ENCODE data around the gene TMEM245. TPM values are rescaled to one million over a fixed set of nuclear protein-coding genes. Genes with fewer than 3 reads are reported as not detected.

Gene TMEM245
- total and polyA plus RNA-seq, 2 donors (not counting 1 experiment from before 2014, with no cell fraction given), result 6.3 to 34.3 TPM

DNA sequence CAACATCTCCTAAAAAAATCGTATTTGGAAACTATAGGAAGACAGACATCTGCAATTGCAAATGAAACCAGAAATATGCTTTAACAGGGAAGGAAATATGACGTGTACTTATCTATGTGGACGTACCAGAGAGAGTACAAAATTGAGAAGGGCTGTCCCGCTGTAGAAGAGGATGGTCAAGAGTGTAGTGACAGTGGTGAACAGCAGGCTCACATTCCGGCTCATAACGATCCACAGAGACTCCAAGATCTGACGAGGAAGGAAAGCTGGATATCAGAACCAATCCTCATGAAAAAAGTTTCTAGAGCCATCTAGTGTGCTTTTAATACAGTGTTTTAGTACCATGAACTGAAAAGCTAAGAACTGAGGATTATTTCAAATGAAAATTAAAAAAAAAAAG is 69.3 kb downstream of the TMEM245 start:
- H3K27me3 ChIP-seq (replicated peaks in 1 of 4; ENCODE audit: control extremely low read depth in 1 of 4, control insufficient read depth in 3 of 4, insufficient read depth in 4 of 4, low read length in 3 of 4), result no peaks in the 10 kb centered on the region
- H3K27ac ChIP-seq (ENCODE audit: low read length in 2 of 2), result no peak overlapping the region
- intact Hi-C loops (cut with micrococcal nuclease), result no loop called here
- no peaks in the 10 kb centered on the region for H3K4me1 Mint-ChIP-seq
- no peak overlapping the region for H3K4me2 ChIP-seq (replicated peaks; ENCODE audit: low read depth, low read length, poor library complexity, severe bottlenecking)
- H3K27ac Mint-ChIP-seq, result no peak overlapping the region
- H3K36me3 ChIP-seq (replicated peaks in 1 of 2; ENCODE audit: control extremely low read depth in 1 of 2, control insufficient read depth in 1 of 2, extremely low read depth in 1 of 2, insufficient read depth in 2 of 2, low read length in 1 of 2), result peaks cover 7 to 52% of the 10 kb centered on the region in 2 experiments
- H3K9me3 ChIP-seq (ENCODE audit: control extremely low read depth in 1 of 3, control insufficient read depth in 2 of 3, insufficient read depth in 1 of 3, low read length in 2 of 3), result no peaks in the 10 kb centered on the region
- no peaks in the 10 kb centered on the region for H3K9me3 Mint-ChIP-seq (ENCODE audit: insufficient read depth)
- TF ChIP-seq EZH2 (IDR thresholded peaks at IDR 0.05; ENCODE audit: borderline replicate concordance, insufficient read depth, low read depth, low read length, poor library complexity, severe bottlenecking), result no peak
- TF ChIP-seq, protein P1, sequence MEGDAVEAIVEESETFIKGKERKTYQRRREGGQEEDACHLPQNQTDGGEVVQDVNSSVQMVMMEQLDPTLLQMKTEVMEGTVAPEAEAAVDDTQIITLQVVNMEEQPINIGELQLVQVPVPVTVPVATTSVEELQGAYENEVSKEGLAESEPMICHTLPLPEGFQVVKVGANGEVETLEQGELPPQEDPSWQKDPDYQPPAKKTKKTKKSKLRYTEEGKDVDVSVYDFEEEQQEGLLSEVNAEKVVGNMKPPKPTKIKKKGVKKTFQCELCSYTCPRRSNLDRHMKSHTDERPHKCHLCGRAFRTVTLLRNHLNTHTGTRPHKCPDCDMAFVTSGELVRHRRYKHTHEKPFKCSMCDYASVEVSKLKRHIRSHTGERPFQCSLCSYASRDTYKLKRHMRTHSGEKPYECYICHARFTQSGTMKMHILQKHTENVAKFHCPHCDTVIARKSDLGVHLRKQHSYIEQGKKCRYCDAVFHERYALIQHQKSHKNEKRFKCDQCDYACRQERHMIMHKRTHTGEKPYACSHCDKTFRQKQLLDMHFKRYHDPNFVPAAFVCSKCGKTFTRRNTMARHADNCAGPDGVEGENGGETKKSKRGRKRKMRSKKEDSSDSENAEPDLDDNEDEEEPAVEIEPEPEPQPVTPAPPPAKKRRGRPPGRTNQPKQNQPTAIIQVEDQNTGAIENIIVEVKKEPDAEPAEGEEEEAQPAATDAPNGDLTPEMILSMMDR (IDR thresholded peaks at IDR 0.05), result no peak
- H2AFZ ChIP-seq (ENCODE audit: insufficient read depth, low read depth, low read length, poor library complexity, severe bottlenecking), result no peak overlapping the region
- 100% methylated on average over 5 of the region's 7 CpGs for WGBS (ENCODE audit: insufficient coverage)
- H3K4me3 ChIP-seq (ENCODE audit: control extremely low read depth in 1 of 5, extremely low read depth in 1 of 5, insufficient read depth in 1 of 5, low read depth in 2 of 5, low read length in 4 of 5), result no peak overlapping the region
- no peaks in the 10 kb centered on the region for H4K20me1 ChIP-seq (ENCODE audit: control insufficient read depth, insufficient read depth, low read length, poor library complexity, severe bottlenecking)
- no peak for ATAC-seq (ENCODE audit: low read depth)
- ChIA-PET POLR2A (no interaction called here), CTCF (no interaction called here)
- no peaks in the 10 kb centered on the region for H3K4me1 ChIP-seq (ENCODE audit: control insufficient read depth in 2 of 2, insufficient read depth in 2 of 2, low read length in 2 of 2)
- H3K9ac ChIP-seq (ENCODE audit: low read length), result no peak overlapping the region
- DNase-seq, result no peak
- no peak overlapping the region for H3K4me3 Mint-ChIP-seq
- no peaks in the 10 kb centered on the region for H3K27me3 Mint-ChIP-seq
- H3K79me2 ChIP-seq (ENCODE audit: control insufficient read depth, insufficient read depth, low read length), result no peaks in the 10 kb centered on the region

DNA sequence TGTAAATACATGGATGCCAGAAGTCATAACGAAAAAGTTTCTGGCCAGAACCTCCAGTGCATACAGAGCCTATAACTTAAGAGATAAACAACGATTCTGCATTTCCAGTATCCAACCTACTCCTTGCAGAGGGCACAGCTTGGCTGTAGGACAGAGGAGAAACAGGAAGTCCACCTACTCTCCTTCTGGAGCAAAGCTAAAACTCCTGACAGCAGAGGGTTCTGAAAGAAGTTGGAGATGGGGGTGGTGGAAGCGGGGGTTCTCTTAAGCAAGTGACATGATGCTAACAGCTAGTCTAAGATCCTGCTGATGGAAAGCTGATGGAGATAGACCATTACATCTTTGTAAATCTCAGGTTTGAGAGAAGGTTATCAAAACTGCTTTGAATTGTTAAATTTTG is 70.9 kb downstream of the TMEM245 start:
- Histone ChIP-seq H3K9me3 (ENCODE audit: control extremely low read depth in 1 of 3, control insufficient read depth in 2 of 3, insufficient read depth in 1 of 3, low read length in 2 of 3) (no peaks in the 10 kb centered on the region), H4K20me1 (ENCODE audit: control insufficient read depth, insufficient read depth, low read length, poor library complexity, severe bottlenecking) (no peaks in the 10 kb centered on the region), H3K36me3 (replicated peaks in 1 of 2; ENCODE audit: control extremely low read depth in 1 of 2, control insufficient read depth in 1 of 2, extremely low read depth in 1 of 2, insufficient read depth in 2 of 2, low read length in 1 of 2) (peaks cover 7 to 62% of the 10 kb centered on the region in 2 experiments), H3K79me2 (ENCODE audit: control insufficient read depth, insufficient read depth, low read length) (no peaks in the 10 kb centered on the region), H3K27ac (ENCODE audit: low read length in 2 of 2) (no peak overlapping the region), H3K4me2 (replicated peaks; ENCODE audit: low read depth, low read length, poor library complexity, severe bottlenecking) (no peak overlapping the region), H3K4me3 (ENCODE audit: control extremely low read depth in 1 of 5, extremely low read depth in 1 of 5, insufficient read depth in 1 of 5, low read depth in 2 of 5, low read length in 4 of 5) (no peak overlapping the region), H3K9ac (ENCODE audit: low read length) (no peak overlapping the region), H3K27me3 (replicated peaks in 1 of 4; ENCODE audit: control extremely low read depth in 1 of 4, control insufficient read depth in 3 of 4, insufficient read depth in 4 of 4, low read length in 3 of 4) (no peaks in the 10 kb centered on the region), H3K4me1 (ENCODE audit: control insufficient read depth in 2 of 2, insufficient read depth in 2 of 2, low read length in 2 of 2) (no peaks in the 10 kb centered on the region), H2AFZ (ENCODE audit: insufficient read depth, low read depth, low read length, poor library complexity, severe bottlenecking) (no peak overlapping the region)
- CTCF ChIA-PET, result interaction anchor here (0.6 kb wide), 1 partner anchor 422 kb away, joined by 4 read pairs; no protein-coding TSS in a partner anchor
- Mint-ChIP-seq H3K9me3 (ENCODE audit: insufficient read depth) (no peaks in the 10 kb centered on the region), H3K4me1 (no peaks in the 10 kb centered on the region), H3K4me3 (no peak overlapping the region), H3K27me3 (no peaks in the 10 kb centered on the region), H3K27ac (no peak overlapping the region)
- POLR2A ChIA-PET, result no interaction called here
- no peak for DNase-seq
- no peak for ATAC-seq (ENCODE audit: low read depth)
- 96% methylated on average over 2 of the region's 3 CpGs for WGBS (ENCODE audit: insufficient coverage)
- intact Hi-C loops (cut with micrococcal nuclease), result no loop called here
- no peak for TF ChIP-seq EZH2 (IDR thresholded peaks at IDR 0.05; ENCODE audit: borderline replicate concordance, insufficient read depth, low read depth, low read length, poor library complexity, severe bottlenecking)
- TF ChIP-seq, protein P1 (IDR thresholded peaks at IDR 0.05), result no peak
